NCI-H1417 treated with DMSO at 0.1 percent for 48 hours (cell line): ENCODE measurements around the gene SMPDL3B.
"Not testable (repeated sequence)": the region's sequence is repeated elsewhere in the genome, so short reads cannot be mapped to it uniquely, and the experiment has no call there.

ENCODE experiments used
- DNase-seq: peaks from one replicate; lab custom pipeline; 2025; lab: John Stamatoyannopoulos, UW

The SMPDL3B gene

DNA sequence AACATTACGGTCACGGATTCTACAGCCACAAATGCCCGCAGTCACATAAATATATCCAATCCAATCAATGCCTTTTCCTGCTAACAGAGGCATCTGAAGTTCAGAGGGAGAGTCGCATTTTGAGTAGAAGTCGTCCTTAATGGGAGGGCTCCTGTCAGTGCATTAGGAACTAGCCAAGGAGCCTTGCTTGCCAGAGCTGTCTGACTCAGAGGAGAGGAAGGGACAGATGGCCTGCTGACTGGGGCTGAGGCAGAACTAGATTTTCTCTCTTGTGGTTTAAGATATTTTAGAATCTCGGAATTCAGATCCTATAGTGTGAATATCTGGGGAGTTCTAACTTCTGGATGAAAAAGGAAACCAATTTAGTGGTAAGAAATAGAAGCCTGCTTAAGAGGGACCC is 35.6 kb downstream of the SMPDL3B start:
- DNase-seq: no peak

GRCh38 chr1:27971674-27972073 is 36.9 kb downstream of the SMPDL3B start:
- DNase-seq: peak; percentile 5

DNA sequence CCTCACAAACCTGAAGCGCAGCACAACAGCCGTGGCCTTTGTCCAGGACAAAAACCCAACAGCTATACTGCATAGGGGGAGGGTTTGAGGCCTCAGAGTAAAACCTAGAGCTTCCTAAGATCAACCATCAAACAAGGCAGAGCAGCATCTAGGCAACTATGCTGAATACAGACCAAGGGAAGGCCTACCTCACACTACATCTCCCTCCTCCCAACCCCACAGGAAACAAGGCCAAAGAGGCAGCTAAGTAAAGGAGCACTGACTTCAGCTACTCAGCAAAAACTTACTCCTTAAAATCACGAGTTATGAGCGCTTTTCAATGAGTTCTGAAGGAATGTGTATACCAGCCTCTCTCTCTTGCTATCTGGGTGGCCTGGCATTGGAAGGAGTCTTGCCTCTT is 37.3 kb downstream of the SMPDL3B start:
- no peak for DNase-seq

GRCh38 chr1:27973771-27974416 is 39.1 kb downstream of the SMPDL3B start:
- no peak for DNase-seq

DNA sequence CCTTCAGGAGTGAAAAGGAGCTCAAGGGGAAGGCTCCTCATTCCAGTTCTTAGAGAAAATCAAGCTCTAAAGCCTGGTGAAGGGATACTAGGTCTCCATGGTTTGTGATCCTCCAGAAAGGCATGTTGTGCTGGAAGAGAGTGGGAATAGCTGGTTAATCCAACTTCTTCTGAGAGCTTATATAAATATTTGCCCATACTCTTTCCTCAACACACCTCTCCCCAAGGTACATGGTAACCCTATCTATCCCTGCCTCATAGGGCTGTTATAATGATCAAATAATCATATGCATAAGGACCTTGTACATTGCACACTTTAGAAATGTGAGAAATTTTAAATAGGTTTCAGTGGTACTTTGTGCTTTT is 39.6 kb downstream of the SMPDL3B start:
- no peak for DNase-seq

GRCh38 chr1:27979151-27979858 is 44.5 kb downstream of the SMPDL3B start:
- DNase-seq: peak; percentile 0

DNA sequence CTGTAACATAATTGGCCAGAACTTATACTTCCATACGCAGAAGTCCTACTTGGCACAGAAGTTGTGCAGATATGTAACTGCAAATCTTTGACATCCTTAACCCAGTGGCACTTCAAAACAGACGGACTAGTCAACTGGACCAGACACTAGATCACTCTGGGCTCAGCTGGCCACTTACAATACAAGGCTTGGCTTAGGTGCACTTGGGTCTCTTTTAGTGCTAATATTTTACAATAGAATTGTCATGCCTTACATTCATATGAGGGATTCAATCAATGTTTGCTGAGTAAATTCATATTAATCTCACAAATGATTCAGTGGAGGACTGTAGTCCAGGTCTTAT is 45.0 kb downstream of the SMPDL3B start:
- no peak for DNase-seq

DNA sequence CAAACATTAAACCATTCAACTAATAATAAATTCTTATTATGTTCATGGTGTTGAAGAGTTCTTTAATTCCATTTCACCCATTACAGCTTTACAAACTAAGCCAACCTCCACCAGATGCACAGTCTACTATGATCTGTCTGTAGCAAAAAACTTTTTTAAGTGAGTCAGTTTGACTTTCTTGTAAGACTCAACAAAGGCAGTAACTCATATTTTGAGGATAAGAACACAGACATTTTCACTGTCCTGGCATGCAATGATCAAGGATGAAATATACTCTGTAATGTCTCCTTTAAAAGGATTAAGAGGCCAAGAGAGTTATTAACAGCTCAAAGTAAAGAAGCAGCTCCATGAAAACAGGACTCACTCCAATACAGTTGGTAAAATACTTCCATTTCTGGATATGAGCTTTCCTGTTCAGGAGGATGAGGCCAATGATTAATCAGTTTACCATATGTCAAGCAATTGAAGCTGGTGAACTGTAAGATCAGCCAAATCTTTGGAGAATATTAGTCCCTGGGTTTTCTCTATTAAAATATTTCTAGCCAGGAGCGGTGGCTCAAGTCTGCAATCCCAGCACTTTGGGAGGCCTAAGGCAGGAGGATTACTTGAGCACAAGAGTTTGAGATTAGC is 45.5 kb downstream of the SMPDL3B start:
- DNase-seq: no peak

- DNase-seq: no peak
Measured at GRCh38 chr1:27981145-27981544, 46.3 kb downstream of the SMPDL3B start.

- no peak for DNase-seq
Measured at GRCh38 chr1:27990920-27991537, 56.2 kb downstream of the SMPDL3B start.

- DNase-seq: no peak
Measured at GRCh38 chr1:27992276-27992675, 57.5 kb downstream of the SMPDL3B start.

DNA sequence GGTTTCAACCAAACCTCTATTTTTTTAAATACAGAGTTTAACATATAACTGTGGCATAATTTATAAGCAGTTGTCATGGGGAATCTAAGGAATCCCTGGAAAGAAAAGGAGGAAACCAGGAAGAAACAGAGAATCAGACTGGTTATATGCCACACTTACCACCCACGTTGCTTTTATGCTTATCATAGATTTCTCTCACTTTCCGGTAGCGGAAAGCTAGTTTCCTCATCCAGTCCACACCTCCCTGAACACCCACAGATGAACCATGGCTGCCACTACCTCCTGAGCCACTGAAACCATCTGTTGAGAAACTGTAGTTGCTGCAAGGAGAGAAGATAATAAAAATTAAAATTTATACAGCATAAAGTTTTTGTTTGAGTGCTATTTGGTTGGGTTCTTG is 58.4 kb downstream of the SMPDL3B start:
- DNase-seq: no peak

DNA sequence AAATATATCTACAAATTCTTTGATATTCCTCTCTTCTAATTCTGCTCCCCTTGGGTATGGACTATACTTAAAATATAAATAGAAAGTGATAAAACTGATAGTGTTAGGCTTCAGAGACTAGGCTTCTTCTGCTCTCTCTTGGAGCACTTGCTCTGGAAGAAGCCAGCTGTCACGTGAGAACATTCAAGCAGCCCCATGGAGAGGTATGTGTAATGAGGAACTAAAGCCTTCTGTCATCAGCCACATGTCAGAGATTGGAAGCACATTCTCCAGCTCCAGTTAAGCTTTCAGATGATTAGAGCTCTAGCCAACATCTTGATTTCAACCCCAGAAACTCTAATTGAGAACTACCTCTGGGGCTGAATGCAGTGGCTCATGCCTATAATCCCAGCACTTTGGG is 59.3 kb downstream of the SMPDL3B start:
- no peak for DNase-seq

DNA sequence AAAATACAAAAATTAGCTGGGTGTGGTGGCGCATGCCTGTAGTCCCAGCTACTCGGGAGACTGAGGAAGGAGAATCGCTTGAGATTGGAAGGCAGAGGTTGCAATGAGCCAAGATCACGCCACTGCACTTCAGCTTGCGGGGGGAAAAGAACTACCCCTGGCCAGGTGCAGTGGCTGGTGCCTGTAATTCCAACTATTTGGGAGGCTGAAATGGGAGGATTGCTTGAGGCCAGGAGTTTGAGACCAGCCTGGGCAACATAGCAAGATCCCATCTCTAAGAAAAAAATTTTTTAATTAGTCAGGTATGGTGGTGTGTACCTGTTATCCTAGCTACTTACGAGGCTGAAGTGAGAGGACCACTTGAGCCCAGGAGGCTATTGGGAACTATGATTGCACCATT is 59.7 kb downstream of the SMPDL3B start:
- not testable (repeated sequence) for DNase-seq

DNA sequence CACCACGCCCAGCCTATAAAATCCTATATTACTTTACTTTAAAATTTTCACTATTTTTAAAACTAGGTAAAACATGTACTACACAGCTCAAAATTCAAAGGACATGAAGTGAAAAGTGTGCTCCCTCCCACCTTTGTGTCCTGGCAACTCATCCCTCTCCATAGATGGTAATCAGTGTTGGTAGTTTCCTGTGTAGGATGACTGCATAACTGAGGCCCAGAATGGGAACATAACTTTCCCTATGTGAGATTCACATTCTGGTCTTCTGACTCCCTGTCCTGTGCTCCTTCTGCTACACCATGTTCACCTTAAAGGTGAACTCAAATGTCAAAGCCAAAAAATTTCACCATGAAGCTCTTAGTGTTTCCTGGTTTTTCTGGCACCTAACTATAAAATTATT is 64.3 kb downstream of the SMPDL3B start:
- no peak for DNase-seq

DNA sequence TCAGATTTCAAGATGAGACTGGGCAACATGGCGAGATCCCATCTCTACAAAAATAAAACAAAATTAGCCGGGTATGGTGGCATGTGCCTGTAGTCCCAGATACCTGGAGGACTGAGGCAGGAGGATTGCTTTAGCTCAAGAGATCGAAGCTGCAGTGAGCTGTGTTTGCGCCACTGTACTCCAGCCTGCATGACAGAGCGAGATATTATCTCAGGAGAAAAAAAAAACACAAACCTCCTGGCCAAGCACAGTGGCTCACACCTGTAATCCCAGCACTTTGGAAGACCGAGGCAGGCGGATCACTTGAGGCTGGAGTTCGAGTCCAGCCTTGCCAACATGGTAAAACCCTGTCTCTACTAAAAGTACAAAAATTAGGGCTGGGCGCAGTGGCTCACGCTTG is 67.8 kb downstream of the SMPDL3B start:
- no peak for DNase-seq

- not testable (repeated sequence) for DNase-seq
Measured at GRCh38 chr1:28003117-28003516, 68.3 kb downstream of the SMPDL3B start.
